ENCODE results near the gene JAKMIP2.

JAKMIP2 gene

GRCh38 chr5:147788023-147788422 lies 5.5 kb upstream of the JAKMIP2 start:
- DNase-seq, result no peak

- no peak for DNase-seq
Observed at GRCh38 chr5:147786142-147786541, 3.6 kb upstream of the JAKMIP2 start.

- peak; percentile 55 to 80 (median 70) for DNase-seq
Observed at GRCh38 chr5:147784146-147784987, 1.8 kb upstream of the JAKMIP2 start.

- no peak for DNase-seq
Observed at GRCh38 chr5:147780924-147781573, 1.5 kb downstream of the JAKMIP2 start.

GRCh38 chr5:147779694-147780093 lies 2.8 kb downstream of the JAKMIP2 start:
- peak in 2 of 4 experiments; percentile 18 to 20 for DNase-seq

- no peak for DNase-seq
Observed at GRCh38 chr5:147776989-147777388, 5.5 kb downstream of the JAKMIP2 start.

- no peak for DNase-seq
Observed at GRCh38 chr5:147773587-147773986, 8.9 kb downstream of the JAKMIP2 start.

- DNase-seq, result no peak
Observed at GRCh38 chr5:147773139-147773538, 9.4 kb downstream of the JAKMIP2 start.

GRCh38 chr5:147767048-147767447 lies 15.5 kb downstream of the JAKMIP2 start:
- no peak for DNase-seq

- DNase-seq, result no peak
Observed at GRCh38 chr5:147763791-147764525, 18.6 kb downstream of the JAKMIP2 start.

GRCh38 chr5:147760086-147760875 lies 22.2 kb downstream of the JAKMIP2 start:
- DNase-seq, result no peak

GRCh38 chr5:147759441-147759840 lies 23.1 kb downstream of the JAKMIP2 start:
- DNase-seq, result no peak

GRCh38 chr5:147756566-147756965 lies 26.0 kb downstream of the JAKMIP2 start:
- DNase-seq, result no peak

- no peak for DNase-seq
Observed at GRCh38 chr5:147754372-147755122, 28.0 kb downstream of the JAKMIP2 start.

GRCh38 chr5:147753765-147754164 lies 28.8 kb downstream of the JAKMIP2 start:
- no peak for DNase-seq

GRCh38 chr5:147752666-147753290 lies 29.8 kb downstream of the JAKMIP2 start:
- DNase-seq, result no peak

- DNase-seq, result no peak
Observed at GRCh38 chr5:147752033-147752432, 30.5 kb downstream of the JAKMIP2 start.

- no peak for DNase-seq
Observed at GRCh38 chr5:147751156-147751830, 31.2 kb downstream of the JAKMIP2 start.

- no peak for DNase-seq
Observed at GRCh38 chr5:147750065-147750464, 32.5 kb downstream of the JAKMIP2 start.

GRCh38 chr5:147748590-147748989 lies 33.9 kb downstream of the JAKMIP2 start:
- no peak for DNase-seq

GRCh38 chr5:147746986-147747385 lies 35.5 kb downstream of the JAKMIP2 start:
- DNase-seq, result no peak

All from suppressor macrophage (primary cell).